Loucy (cell line): ENCODE data around the gene C1QTNF1.

Experiments used
- H2AFZ ChIP-seq: fragments of 200-600 bp; sonication (generic); 2 replicates; pipeline ENCODE4 v1.6.0; 2016; ENCODE audit warnings: antibody characterized with exemption, mild to moderate bottlenecking, low read length, moderate library complexity
- H3F3A ChIP-seq: fragments of 200-600 bp; 2 replicates; pipeline ENCODE4 v1.6.0; 2016; ENCODE audit warnings: antibody characterized with exemption, low read depth, mild to moderate bottlenecking
- H3K27me3 ChIP-seq: fragments of 200-600 bp; sonication (generic); 2 replicates; pipeline ENCODE4 v1.6.1; 2014; ENCODE audit warnings: low read length, mild to moderate bottlenecking; ENCODE audit not compliant: insufficient read depth, poor library complexity, severe bottlenecking
- H3K36me3 ChIP-seq: fragments of 200-600 bp; sonication (generic); 2 replicates; pipeline ENCODE4 v1.6.1; 2016; ENCODE audit warnings: low read length; ENCODE audit not compliant: insufficient read depth
- H3K4me1 ChIP-seq: fragments of 200-600 bp; sonication (generic); 2 replicates; pipeline ENCODE4 v1.5.1; 2014; ENCODE audit warnings: low read length, mild to moderate bottlenecking; ENCODE audit not compliant: insufficient read depth, poor library complexity, severe bottlenecking
- H3K4me2 ChIP-seq: fragments of 200-600 bp; sonication (generic); 2 replicates; pipeline ENCODE4 v1.6.0; 2014; ENCODE audit warnings: antibody characterized with exemption, low read length, low read depth, mild to moderate bottlenecking; ENCODE audit not compliant: poor library complexity, severe bottlenecking
- H3K4me3 ChIP-seq: fragments of 200-600 bp; sonication (generic); 2 replicates; pipeline ENCODE4 v1.5.1; 2014; ENCODE audit warnings: low read length, mild to moderate bottlenecking, mixed read lengths; ENCODE audit not compliant: poor library complexity, severe bottlenecking
- H3K79me2 ChIP-seq: fragments of 200-600 bp; sonication (generic); 2 replicates; pipeline ENCODE4 v1.6.1; 2014; ENCODE audit warnings: low read length; ENCODE audit not compliant: insufficient read depth
- H3K9ac ChIP-seq: fragments of 200-600 bp; sonication (generic); 2 replicates; pipeline ENCODE4 v1.6.0; 2014; ENCODE audit warnings: mild to moderate bottlenecking, low read depth, low read length, moderate library complexity; ENCODE audit not compliant: poor library complexity, severe bottlenecking
- H3K9me2 ChIP-seq: fragments of 200-600 bp; sonication (generic); replicated peaks from 2 replicates; pipeline ENCODE4 v1.6.1; 2016; ENCODE audit warnings: low read depth, low read length, mixed read lengths
- H3K9me3 ChIP-seq: fragments of 200-600 bp; sonication (generic); 2 replicates; pipeline ENCODE4 v1.6.1; 2014; ENCODE audit warnings: mild to moderate bottlenecking, antibody characterized with exemption, low read length, low read depth; ENCODE audit not compliant: insufficient read depth
- H4K20me1 ChIP-seq: fragments of 200-600 bp; sonication (generic); 2 replicates; pipeline ENCODE4 v1.6.0; 2014; ENCODE audit warnings: antibody characterized with exemption, low read length, mild to moderate bottlenecking; ENCODE audit not compliant: insufficient read depth, poor library complexity, severe bottlenecking
- EZH2phosphoT487 ChIP-seq: fragments of 200-600 bp; IDR thresholded peaks from 2 replicates; pipeline ENCODE4 v1.6.1; 2018; ENCODE audit warnings: antibody characterized with exemption, mild to moderate bottlenecking, moderate library complexity, borderline replicate concordance
- TF ChIP-seq, protein P1 (sequence below): fragments of 200-600 bp; sonication (generic); conservative IDR thresholded peaks from 2 replicates; pipeline ENCODE4 v1.5.1; 2014; ENCODE audit warnings: mild to moderate bottlenecking, antibody characterized with exemption, low read length

Gene C1QTNF1

DNA sequence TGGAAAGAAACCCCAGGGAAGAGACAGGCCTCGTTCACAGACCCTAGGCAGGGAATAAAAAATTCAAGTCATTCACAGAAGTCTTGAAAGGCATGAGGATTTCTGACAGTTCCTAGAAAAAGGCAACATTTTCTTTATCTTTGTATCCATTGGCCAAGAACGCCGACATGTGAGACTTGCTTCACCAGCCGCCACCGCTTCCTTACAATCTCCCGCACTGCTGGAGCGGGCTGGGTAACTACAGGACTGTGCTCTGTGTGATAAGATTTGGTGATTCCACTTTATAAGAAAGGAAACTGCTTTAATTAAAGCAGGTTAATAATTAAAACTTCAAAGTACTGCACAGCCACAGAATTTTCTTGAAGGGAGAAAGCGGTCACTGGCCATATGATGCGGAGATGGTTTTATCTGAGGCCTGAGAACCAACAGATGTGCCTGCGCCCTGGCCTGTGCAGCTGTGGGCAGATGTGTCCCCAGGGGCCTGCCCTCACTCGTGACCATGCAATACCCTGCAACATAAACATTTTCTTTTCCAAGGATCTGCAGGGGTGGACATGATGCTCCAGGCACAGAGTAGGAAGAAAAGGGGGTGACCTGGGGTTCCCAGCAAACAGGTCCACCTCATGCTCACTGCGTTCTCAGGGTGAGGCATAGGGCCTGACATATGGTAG is 31.3 kb upstream of the C1QTNF1 start:
- Histone ChIP-seq H4K20me1 (peaks cover 4% of the 10 kb centered on the region), H3K4me1 (no peaks in the 10 kb centered on the region), H3K27me3 (no peaks in the 10 kb centered on the region), H3K9ac (no peak overlapping the region), H3K36me3 (peaks cover 71% of the 10 kb centered on the region; the same call in 1 of the 2 replicates), H3F3A (no peaks in the 10 kb centered on the region), H3K79me2 (no peaks in the 10 kb centered on the region; the same call in 1 of the 2 replicates), H3K4me3 (no peak overlapping the region), H2AFZ (no peak overlapping the region), H3K9me3 (no peaks in the 10 kb centered on the region), H3K9me2 (no peaks in the 10 kb centered on the region), H3K4me2 (no peak overlapping the region)
- TF ChIP-seq, protein P1, sequence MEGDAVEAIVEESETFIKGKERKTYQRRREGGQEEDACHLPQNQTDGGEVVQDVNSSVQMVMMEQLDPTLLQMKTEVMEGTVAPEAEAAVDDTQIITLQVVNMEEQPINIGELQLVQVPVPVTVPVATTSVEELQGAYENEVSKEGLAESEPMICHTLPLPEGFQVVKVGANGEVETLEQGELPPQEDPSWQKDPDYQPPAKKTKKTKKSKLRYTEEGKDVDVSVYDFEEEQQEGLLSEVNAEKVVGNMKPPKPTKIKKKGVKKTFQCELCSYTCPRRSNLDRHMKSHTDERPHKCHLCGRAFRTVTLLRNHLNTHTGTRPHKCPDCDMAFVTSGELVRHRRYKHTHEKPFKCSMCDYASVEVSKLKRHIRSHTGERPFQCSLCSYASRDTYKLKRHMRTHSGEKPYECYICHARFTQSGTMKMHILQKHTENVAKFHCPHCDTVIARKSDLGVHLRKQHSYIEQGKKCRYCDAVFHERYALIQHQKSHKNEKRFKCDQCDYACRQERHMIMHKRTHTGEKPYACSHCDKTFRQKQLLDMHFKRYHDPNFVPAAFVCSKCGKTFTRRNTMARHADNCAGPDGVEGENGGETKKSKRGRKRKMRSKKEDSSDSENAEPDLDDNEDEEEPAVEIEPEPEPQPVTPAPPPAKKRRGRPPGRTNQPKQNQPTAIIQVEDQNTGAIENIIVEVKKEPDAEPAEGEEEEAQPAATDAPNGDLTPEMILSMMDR: no peak
- TF ChIP-seq EZH2phosphoT487: no peak

DNA sequence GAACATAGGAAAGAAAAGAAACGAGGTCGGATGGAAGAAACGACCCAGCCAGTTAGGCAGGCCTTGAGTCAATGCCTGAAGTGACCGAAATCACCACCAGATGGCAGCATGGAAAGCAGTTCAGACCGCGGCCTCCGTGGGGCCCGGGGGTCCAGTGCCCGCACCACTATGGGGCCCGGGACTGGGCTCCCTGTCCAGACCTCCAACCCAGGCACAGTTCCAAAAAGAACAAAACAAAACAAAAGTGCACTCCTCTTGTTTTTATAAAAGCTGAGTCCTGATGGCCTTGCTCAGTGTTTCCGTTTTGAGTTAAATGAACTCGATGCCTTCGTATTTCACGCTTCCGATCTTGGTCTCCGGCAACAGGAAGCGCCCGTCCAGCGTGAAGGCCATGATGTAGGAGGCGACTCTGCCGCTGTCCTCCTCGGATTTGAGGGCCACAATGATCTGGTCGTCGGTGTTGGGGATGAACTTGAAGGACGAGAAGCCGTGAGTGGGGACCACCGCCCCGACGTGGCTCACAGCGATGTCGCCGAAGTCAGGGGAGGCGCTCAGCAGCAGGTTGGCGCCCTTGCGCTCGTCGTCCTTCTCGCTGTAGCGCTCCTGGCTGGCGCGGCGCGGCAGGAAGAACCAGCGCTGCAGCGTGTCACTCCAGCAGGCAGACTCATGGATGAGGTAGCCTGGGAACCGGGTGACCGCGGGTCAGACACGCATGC is 30.6 kb upstream of the C1QTNF1 start:
- no peaks in the 10 kb centered on the region for H3K9me2 ChIP-seq
- no peak for TF ChIP-seq EZH2phosphoT487
- TF ChIP-seq, protein P1: peak; percentile 79
- H3K4me1 ChIP-seq: no peaks in the 10 kb centered on the region
- no peak overlapping the region for H2AFZ ChIP-seq
- H3F3A ChIP-seq: no peaks in the 10 kb centered on the region
- H3K79me2 ChIP-seq: no peaks in the 10 kb centered on the region; the same call in 1 of the 2 replicates
- no peaks in the 10 kb centered on the region for H3K27me3 ChIP-seq
- H3K36me3 ChIP-seq: peaks cover 79% of the 10 kb centered on the region; the same call in 1 of the 2 replicates
- H3K9me3 ChIP-seq: no peaks in the 10 kb centered on the region
- H4K20me1 ChIP-seq: peaks cover 7% of the 10 kb centered on the region
- no peak overlapping the region for H3K4me2 ChIP-seq
- no peak overlapping the region for H3K9ac ChIP-seq
- H3K4me3 ChIP-seq: no peak overlapping the region

DNA sequence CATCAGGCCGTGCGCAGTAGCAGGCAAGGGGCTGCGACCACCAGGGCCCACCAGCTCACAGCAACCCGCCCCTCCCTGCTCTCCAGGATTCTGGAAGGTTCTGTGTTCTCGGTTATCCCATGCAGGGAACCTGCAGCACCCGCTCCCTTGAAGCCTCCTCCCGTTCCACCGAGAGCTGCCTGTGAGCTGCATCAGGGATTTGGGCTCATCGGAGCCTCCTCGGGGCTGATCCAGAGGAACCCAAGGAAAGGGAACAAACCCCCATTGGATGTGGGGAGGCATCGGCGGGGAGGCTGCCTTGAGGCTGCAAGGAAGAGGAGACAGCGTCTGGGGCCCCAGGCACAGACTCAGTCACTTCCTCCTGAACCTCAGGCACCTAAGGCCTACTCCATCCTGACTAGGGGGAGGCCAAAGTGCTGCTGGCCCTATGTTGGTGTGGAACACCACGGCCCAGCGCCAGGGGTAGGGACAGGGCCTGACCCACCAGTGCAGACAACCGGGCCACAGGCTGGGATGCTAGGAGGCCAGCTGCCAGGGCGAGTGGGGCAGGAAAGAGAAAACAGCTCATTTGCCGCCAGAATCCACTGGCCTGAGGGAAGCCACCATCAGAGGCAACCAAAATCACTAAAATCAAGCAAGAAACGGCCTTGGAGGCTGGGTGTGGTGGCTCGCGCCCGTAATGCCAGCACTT is 29.8 kb upstream of the C1QTNF1 start:
- no peaks in the 10 kb centered on the region for H3K4me1 ChIP-seq
- no peak overlapping the region for H2AFZ ChIP-seq
- peaks cover 85% of the 10 kb centered on the region; the same call in 1 of the 2 replicates for H3K36me3 ChIP-seq
- H4K20me1 ChIP-seq: peaks cover 7% of the 10 kb centered on the region
- H3F3A ChIP-seq: no peaks in the 10 kb centered on the region
- peaks cover 7% of the 10 kb centered on the region; the same call in 1 of the 2 replicates for H3K79me2 ChIP-seq
- TF ChIP-seq EZH2phosphoT487: no peak
- TF ChIP-seq, protein P1: no peak
- H3K9me3 ChIP-seq: no peaks in the 10 kb centered on the region
- H3K9ac ChIP-seq: no peak overlapping the region
- no peak overlapping the region for H3K4me3 ChIP-seq
- no peak overlapping the region for H3K4me2 ChIP-seq
- H3K9me2 ChIP-seq: no peaks in the 10 kb centered on the region
- H3K27me3 ChIP-seq: no peaks in the 10 kb centered on the region
